GOT3 (cell line): Measurements from ENCODE around the gene AP1B1.

ENCODE experiments used
- DNase-seq: peaks from one replicate; lab custom pipeline; 2025; ENCODE audit warnings: mixed read lengths; lab: John Stamatoyannopoulos, UW

The AP1B1 gene

DNA sequence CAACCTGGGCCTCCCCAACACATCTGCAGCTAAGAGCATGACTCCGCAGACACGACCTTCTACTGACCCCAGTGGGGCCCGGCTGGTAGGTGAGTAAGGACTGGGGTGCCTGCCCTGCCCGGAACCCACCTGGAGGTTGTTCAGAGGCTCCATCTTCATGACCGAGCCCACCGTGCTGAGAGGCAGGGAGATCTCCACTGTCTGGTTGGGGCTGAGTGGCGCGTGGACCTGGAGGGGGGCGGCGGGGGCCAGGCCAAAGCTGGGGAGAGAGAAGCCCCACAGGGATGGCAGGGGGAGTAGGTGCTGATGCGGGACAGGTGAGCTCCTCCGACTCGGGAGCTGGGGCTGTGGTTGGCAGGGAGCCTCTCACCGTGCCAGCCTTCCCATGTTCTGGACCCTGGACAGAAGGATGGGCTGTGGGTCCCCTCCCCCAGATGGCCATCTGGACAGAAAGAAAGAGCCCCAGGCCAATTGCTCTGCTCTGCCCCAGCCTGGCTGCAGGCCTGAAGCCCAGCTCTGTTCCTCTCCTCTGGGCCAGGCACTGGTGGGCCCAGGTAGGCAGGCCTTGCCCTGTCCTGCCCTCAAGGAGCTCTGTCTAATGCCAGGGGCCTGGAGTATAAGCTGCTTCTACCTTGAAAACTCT is 56.6 kb downstream of the AP1B1 start:
- DNase-seq = no peak

DNA sequence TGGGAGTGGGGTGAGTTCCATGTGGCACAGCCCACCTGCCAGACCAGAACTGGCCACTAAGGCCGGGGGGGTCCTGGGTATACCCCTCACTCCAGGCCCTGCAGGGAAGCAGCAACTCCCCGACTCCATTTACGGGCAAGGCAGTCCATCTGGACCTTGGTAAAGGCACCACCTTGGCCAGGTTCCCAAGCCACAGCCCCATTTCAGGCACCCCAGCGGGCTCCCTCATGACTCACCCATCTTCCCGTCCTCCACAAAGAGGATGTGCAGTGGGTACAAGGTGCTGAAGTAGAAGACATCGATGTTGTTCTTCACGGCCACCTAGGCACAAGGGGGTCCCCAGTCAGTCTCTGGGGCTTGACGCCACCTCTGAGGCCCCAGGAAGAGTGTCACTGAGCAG is 57.2 kb downstream of the AP1B1 start:
- DNase-seq = no peak

DNA sequence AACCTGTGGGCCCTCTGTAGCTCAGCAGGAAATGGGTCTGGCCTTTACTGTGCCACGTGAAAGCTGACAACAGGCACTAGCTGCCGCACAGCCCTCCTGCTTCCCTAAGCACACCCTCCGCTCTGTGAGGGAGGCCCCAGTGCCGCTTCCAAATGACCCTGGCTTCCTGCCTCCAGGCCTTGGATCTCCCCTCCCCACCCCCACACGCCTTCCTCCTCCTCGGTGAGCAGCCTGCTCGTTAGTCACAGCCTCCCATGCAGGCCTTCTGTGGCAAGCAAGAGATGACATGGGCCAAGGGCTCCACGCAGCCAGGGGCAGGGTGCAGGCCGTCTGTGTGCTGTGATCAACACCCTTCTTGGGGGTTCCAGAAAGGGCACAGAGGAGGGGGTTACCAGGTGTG is 57.6 kb downstream of the AP1B1 start:
- no peak for DNase-seq

DNA sequence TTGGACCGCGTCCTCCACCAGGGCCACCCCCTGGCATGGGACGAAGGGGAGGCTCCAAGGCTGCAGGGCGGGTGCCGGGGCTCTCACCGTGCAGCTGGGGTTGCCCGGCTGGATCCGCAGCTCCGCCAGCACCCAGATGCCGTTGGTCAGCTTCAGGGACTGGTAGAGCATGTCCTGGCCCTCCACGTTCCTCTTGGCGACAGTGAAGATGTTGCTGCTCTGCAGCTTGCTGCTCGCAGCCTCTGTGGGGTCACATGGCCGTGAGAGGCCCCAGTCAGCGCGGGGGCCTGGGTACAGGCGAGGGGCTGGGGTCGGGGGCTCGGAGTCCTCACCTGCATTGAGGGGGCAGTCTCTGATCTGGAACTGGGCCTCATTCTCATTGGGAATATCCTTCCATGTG is 58.1 kb downstream of the AP1B1 start:
- no peak for DNase-seq

DNA sequence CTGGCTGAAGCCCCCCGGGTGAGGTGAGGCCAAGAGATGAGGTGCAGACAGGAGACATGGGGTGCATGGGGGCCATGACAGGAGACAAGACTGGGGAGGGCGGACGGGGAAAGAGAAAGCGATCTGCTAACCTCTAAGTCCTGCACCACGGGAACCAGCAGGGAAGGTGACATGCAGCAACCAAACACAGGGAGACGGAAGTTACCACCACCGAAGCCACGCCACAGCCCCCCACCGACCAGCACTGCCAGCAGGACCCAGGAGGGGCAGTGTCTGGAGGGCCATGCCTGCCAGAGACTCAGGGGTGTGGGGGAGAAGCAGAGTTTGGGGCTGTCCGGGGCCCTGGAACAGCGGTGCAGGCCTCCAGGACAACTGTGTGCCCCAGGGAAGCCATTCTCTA is 58.8 kb downstream of the AP1B1 start:
- DNase-seq = no peak

DNA sequence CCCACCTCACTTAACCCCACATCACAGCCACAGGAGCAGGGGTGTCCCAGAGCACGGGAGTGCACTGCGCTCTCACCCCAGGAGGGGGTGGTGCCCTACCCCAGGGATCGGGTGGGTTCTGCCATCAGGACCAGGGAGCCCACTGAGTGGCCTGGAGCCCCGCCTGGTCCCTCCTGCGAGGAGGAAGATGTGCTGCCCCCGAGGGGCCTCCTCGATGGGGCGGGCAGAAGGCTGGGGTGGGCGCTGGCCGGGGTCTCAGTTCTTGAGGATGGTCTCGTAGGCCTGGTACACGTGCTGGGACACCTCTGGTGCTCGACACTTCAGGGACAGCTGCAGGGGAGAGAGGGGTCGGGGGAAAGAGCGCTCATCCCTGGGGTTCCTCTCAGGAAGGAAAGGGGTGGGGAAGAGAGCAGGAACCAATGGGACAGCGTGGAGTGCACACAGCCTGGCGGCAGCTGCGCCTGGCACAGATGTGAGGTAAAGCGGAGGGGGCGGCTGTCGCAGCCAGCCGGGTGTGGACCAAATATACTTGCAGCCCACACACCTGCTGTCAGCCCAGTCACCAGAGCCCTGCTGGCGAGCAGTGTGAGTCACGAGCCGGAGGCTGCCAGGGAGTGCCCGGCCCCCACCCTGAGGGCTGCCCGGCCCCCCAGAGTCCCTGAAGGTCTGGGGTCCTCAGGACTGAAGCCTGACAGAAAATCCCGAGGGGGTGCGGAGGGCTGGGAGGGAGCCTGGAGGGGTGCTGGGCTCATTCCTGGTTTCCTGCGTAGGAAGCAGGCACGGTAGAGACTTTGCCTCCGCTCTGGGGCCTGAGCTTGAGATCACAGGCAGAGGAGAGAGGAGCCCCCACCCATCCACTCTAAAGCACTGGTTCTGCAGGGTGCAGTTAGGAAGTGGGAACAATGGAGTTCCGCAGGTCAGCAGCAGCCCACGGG is 59.5 kb downstream of the AP1B1 start:
- DNase-seq = no peak

DNA sequence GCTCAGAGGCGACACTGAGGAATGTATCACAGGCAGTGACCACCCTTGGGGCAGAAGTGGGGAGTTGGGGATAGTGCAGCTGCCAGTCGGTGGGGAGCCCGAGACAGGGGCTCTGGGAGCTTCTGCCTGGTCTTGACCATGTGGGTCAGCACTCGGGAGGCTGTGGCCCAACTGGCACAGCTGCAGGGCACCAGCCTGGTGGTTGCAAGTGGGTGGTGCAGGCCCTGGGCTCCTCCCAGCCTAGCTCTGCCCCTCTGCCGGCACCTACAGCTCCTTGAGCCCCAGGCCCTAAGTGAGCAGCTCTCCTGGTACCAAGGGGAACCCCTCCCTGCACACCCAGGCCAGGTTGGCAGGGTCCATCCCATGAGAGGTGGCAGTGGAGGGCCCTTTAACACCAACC is 60.3 kb downstream of the AP1B1 start:
- no peak for DNase-seq

DNA sequence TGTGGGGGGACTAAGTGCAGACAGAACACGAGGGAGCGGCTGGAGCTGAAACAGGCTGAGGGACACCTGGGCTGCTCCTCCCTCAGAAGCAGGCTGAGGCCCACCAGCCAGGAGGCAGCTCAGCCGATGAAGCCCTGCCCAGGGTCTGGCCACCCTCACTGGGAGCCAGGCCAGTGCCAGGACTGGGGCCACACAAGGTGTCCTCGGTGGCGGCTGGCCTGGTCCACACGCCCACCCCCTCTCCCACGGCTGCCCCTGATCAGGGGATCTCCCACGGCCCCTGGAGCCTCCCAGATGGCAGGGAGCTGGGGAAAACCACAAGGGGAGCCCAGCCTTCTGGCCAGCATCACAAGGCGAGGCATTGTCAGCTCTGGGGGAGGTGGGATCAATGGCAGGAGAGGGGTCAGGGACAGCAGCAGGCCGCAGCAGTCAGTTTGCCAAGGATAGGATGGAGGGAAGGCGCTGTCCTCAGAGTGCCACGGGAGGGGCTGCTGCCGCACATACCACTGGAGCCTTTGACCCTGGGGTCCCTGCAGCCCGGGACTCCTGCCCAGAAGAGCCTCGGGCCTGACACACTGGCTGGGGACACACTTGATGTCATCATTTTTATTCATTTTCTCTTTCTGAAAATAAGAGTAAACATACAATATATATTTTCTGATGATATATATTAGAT is 61.1 kb downstream of the AP1B1 start:
- DNase-seq = no peak

DNA sequence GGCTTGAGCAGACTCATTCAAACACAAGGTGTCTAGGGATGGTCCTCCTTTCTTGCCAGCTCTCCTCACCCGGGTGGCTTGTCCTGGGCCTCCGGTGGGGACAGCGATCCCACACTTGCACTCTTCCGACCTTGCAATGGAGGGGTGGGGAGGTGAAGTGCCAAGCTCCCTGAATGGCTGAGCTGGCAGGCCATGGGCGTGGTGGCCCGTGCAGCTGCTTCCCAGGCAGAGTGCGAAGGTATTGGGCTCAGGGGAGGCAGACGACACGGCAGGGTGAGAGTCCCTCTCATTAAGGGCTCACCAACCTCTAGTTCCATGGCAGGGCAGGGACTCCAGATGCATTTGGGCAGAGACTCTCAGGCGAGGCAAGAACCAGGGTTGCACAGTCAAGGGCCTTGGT is 61.9 kb downstream of the AP1B1 start:
- no peak for DNase-seq

DNA sequence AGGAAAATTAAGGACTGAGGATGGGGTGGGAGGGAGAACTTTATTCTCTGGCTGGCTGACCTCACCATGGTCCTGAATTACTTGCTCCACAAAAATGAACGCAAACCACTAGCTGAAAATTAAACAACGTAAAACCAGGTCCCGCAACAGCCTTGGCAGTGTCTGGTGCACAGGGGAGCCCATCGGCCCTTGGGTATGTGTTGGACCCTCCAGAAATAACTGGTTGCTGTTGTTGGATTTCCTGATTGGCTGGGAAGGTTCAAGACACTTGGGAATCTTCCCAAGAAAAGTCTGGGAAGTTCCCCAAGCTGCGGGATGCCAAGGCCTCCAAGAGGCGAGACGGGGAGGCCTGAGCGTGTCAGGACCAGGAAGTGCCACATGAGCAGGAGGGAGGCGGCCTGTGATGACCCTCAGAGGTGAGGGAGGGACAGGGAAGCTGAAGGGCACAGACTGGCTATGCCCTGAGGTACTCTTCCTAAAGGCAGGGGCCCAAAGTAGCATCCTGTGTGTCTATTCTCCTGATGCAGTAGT is 62.5 kb downstream of the AP1B1 start:
- DNase-seq = no peak

DNA sequence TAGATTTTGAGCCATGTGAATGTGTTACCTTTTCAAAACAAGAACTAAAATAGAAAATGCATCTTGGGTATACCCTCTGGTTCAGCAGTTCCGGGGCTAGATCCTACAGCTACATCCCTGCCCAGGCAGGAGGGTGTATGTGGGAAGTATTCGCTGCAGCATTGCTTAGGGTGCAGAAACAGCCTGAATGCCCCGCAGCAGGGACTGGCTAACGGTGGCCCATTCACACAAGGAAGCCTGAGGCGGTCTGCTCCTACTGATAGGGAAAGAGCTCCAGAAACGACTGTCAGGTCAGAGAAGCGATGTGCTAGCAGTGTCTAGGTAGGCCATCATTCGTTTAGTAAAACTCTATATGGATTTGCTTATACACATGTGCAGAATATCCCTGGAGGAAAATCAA is 63.0 kb downstream of the AP1B1 start:
- DNase-seq = no peak

DNA sequence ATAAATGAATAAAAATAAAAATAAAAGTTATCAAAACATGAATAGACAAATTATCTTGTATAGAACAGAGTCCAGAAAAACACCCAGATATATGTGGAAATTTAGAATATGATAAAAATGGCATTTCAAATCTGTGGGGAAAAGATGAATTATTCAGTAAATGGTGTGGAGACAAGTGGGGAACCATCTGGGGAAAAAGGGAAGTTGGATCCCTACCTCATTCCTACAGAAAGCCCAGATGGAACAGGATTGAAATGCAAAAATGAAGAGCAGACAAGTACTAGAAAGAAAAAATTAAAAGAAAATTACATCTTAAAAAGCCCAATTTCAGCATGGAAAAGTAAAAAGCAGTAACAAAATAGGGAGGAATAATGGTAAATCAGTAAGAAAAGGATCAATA is 64.7 kb downstream of the AP1B1 start:
- no peak for DNase-seq

DNA sequence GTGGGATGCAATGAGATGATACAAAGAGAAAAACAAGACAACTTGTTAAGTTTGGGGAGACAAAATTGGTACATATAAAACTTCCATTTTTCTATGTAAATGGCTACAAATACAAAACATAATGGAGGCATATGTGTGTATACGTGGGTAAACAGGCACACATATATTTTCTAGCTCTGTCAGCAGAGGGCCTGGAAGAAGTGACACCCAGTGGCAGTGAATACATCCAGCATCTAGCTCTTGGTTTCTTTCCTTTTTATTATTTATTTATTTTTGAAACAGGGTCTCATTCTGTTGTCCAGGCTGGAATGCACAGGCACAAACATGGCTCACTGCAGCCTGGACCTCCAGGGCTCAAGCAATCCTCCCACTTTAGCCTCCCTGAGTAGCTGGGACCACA is 67.8 kb downstream of the AP1B1 start:
- no peak for DNase-seq

DNA sequence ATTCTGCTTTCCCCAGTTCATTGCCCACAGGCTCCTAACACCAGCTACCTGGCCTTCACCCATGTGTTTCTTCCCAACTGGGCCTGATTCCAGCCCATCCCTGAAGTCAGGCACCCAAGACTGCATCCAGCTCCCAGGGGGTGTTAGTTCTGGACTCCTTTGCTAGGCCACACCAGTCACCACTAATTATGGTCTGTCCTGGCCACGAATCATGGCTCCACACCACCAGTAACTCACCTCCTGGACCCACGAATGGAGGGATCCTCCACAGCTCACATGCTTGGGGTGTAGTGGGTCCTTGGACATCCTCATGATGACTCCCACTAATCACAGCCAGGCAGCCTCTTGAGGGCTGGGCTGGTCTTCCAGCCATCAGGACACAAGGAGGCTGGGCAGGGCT is 69.3 kb downstream of the AP1B1 start:
- DNase-seq = no peak

DNA sequence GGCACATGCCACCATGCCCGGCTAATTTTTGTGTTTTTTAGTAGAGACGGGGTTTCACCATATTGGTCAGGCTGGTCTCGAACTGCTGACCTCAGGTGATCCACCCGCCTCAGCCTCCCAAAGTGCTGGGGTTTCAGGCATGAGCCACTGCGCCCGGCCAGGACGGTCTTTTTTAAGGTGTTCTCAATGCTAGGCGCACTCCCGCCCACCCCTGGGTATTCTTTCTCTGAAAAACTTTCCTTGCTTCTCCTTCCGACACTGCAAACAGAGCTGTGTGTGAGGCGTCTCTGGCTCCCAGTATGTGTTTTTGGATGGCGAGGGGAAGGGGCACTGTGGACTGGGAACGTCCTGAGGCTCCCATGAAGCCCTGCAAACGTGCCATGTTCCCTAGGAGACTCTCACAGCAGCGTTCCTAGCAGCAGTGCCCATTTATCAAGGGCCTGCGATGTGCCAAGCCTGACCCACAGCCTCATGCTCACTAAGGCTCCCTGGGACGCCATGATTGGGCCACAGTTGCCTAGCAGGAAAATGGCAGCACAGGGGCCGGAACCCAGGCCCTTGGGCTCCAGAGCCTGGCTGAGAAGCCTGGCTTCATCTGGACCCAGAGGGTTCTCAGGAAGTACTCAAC is 70.4 kb downstream of the AP1B1 start:
- no peak for DNase-seq

DNA sequence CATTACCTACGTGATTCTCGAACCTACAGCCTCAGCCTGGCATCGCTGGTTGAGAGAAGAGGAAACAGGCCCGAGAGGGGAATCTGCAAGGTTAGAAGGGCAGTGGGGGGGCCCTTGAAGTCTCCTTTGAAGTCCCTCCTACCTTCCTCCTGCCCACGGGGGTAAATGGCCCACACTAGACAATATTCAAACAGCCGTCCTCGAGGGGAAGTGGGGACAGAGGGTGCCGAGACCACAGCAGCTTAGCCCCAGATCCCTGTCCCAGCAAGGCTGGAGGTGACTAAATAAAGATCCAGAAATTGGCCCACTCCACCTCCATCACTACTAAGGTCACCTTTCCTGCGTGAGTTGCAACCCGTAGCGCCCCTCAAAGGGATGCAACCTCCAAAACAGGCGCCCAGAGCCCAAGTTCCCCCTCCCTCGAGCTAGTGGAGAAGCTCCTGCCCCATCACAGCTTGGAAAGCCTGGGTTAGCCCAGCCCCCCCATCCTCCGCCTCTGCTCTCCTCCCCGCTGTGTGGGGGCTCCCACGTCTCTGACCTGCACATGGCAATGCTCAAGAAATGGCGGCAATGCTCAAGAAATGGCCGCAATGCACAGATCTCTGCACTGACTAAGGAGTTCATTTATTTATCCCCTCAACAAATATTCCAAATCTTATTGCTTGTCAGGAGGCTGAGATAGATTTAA is 72.1 kb downstream of the AP1B1 start:
- DNase-seq = no peak

DNA sequence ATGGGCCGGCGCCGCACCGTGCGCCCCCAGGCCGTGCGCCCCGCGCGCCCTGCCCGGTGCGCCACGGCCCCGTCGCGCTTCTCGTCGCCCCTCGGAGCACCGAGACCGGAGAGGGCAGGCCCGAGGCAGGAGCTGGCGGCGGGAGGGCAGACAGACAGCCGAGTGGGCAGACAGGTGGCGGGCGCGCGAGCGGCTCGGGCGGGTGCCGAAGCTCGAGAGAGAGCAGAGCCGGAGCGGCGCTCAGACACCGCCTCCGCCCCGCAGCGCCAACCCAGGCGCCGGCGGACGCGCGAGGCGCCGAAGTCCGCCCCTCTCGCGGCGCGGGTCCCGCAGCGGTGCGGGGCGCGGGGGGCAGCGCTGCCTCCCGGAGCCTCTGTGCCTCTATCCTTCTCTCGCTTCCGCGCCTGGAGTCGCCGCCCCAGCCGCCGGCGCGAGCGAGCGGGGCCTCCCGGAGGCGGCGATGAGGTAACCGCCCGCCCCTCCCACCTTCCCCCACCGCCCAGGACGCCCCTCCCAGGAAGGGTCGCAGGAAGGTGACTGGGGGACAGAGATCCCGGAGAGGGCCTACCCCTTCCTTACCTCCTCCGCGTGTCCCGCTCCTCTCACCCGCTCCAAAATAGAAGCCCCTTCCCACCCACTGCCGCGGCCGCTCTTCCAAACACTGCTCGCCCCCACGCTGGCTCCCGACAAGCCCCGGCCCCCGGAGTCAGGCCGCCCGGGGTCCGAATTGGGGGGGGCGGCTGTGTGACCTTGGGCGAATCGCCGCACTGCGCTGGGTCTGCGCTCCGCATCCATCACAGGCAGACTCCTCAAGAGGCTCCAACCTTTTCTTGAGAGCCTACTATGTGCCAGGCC is 72.9 kb downstream of the AP1B1 start, which contains the start of gene RASL10A:
Gene RASL10A (minus strand): TSS at position 412 of the 855 bp plus-strand sequence. CDS start 451 bp downstream, outside the sequence.
- no peak for DNase-seq

DNA sequence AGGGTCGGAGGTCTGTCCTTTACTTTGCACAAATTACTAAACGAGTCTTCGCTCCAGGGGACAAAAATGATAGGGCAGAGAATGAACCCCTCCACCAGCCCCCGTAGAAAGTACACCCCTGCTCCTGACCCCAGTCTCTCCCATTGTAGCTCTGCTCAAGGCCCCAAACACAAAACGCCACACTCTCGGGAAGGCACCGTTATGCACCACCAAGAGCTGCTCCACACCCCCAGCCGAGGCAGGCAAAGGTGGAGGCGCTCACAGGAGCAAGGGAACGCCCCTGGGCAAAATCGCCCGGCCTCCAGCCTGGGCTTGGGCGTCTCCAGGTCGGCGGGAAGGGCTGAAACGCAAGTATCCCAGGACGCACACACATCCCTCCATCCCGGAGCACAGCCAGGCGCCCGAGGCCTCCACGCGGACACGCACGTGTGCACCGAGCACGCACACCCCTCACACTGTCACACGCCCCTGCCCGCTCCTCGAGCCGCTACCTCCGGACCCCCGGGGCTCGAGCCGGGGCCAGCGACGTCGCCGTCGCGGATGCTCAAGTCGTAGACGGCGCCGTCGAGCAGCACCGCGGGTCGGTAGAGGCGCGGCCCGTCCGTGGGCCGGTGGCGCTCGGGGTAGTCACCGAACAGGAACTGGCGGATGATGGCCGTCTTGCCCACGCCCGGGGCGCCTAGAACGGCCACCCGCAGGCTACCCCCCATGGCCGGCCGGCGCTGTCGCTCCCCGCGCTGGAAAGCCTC is 73.7 kb downstream of the AP1B1 start:
- DNase-seq = no peak

DNA sequence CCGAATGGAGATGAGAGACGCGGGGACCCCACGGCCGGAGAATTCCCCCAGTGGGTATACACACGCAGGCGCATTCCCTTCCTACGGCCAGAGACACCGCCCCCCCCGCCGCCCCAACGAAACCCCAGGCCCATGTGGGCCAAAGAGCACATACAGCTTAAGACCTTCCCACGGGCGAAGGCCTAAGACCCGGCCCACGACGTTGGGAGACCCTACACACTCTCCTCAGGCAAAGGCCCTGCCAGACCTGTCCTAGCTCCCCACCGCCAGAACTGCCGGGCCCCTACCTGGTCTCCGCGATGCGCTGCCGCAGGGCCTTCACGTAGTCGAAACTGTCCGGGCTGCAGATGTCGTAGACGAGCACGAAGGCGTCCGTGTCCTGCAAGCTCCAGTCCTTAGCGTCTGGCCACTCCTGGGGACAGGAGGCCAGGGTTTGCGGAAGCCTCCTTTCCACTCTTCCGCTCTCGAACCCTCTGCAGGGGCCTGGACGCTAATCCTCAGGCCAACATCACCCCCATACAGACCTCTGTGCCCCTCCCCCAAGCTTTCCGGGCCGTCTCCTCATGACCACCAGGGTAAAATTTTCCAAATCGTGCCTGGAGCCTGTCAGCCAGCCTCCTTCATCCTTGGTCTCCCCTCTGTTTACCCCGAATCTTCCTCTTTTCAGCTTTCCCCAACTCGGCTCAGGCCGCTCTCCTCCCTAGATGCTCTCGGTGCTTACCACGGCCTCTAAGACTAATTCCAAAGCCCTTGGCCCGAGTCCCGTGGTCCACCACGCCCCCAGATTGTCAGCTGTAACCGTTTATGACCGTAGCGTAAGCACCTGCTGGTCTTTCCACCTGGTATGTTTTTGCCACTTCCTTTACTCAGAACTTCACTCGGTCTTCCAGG is 74.5 kb downstream of the AP1B1 start:
- no peak for DNase-seq
